Liver (tissue), 9 donors: ENCODE results near the gene EXOSC6. TPM values are rescaled to one million over a fixed set of nuclear protein-coding genes. Genes with fewer than 3 reads are reported as not detected.

ENCODE experiments used
- DNase-seq: peaks from one replicate; pipeline ENCODE4 v3.0.0-alpha.2; 2017; ENCODE audit warnings: low spot score
- H3K27ac ChIP-seq, 2 donors: one replicate each; pipeline ENCODE4 v1.7.0; 2013; ENCODE audit warnings: inconsistent platforms in 2 of 2, low read length in 2 of 2, control low read depth in 1 of 2, low read depth in 1 of 2, mild to moderate bottlenecking in 1 of 2
- H3K27me3 ChIP-seq, 4 donors: one replicate each; pipeline versions ENCODE4 v1.6.1 to v1.7.0; 2013; ENCODE audit warnings: low read length in 3 of 4, inconsistent platforms in 1 of 4, mild to moderate bottlenecking in 1 of 4, moderate library complexity in 1 of 4; ENCODE audit not compliant: control insufficient read depth in 4 of 4, insufficient read depth in 4 of 4
- H3K36me3 ChIP-seq, 4 donors: one replicate each; pipeline versions ENCODE4 v1.6.1 to v1.7.0; 2013; ENCODE audit warnings: low read length in 3 of 4, mild to moderate bottlenecking in 3 of 4, low read depth in 1 of 4, moderate library complexity in 1 of 4; ENCODE audit not compliant: control insufficient read depth in 4 of 4, insufficient read depth in 3 of 4
- H3K4me1 ChIP-seq, 4 donors: one replicate each; pipeline versions ENCODE4 v1.6.1 to v1.7.0; 2013; ENCODE audit warnings: low read length in 3 of 4, mild to moderate bottlenecking in 3 of 4, moderate library complexity in 1 of 4; ENCODE audit not compliant: control insufficient read depth in 4 of 4, insufficient read depth in 4 of 4
- H3K4me3 ChIP-seq, 3 donors: one replicate each; pipeline versions ENCODE4 v1.6.1 to v1.7.0; 2013; ENCODE audit warnings: low read length in 3 of 3, control low read depth in 1 of 3, low read depth in 1 of 3, mild to moderate bottlenecking in 1 of 3
- H3K9ac ChIP-seq, 2 donors: one replicate each; pipeline ENCODE4 v1.7.0; 2013; ENCODE audit warnings: low read length in 2 of 2, mild to moderate bottlenecking in 2 of 2, moderate library complexity in 2 of 2, control low read depth in 1 of 2, low read depth in 1 of 2
- H3K9me3 ChIP-seq, 4 donors: one replicate each; pipeline versions ENCODE4 v1.6.1 to v1.7.0; 2013; ENCODE audit warnings: low read length in 3 of 4; ENCODE audit not compliant: control insufficient read depth in 4 of 4
- ATF3 ChIP-seq: IDR thresholded peaks from 2 replicates; pipeline ENCODE4 v1.6.1; 2016; ENCODE audit warnings: antibody characterized with exemption
- CTCF ChIP-seq: fragments of 150-350 bp; IDR thresholded peaks from 2 replicates; pipeline ENCODE4 v1.5.1; 2017; ENCODE audit warnings: improper control_type of control experiment, low read depth, low read length; ENCODE audit not compliant: missing input control
- EGR1 ChIP-seq, 2 donors: IDR thresholded peaks; 2 replicates each; pipeline ENCODE4 v1.6.1; 2016 to 2018; ENCODE audit warnings: antibody characterized with exemption in 2 of 2, low read depth in 2 of 2
- FOXA1 ChIP-seq: IDR thresholded peaks from 2 replicates; pipeline ENCODE4 v1.6.1; 2016; ENCODE audit warnings: antibody characterized with exemption
- FOXA2 ChIP-seq: IDR thresholded peaks from 2 replicates; pipeline ENCODE4 v1.6.1; 2016; ENCODE audit warnings: antibody characterized with exemption
- GABPA ChIP-seq, 2 donors: IDR thresholded peaks in 1 of 2; conservative IDR thresholded peaks in 1 of 2; 2 replicates each; pipeline ENCODE4 v1.6.1; 2016; ENCODE audit warnings: antibody characterized with exemption in 2 of 2, mild to moderate bottlenecking in 1 of 2, moderate library complexity in 1 of 2
- HNF4A ChIP-seq, 2 donors: conservative IDR thresholded peaks; 2 replicates each; pipeline ENCODE4 v1.6.1; 2016; ENCODE audit warnings: antibody characterized with exemption in 2 of 2, mild to moderate bottlenecking in 2 of 2
- HNF4G ChIP-seq: IDR thresholded peaks from 2 replicates; pipeline ENCODE4 v1.6.1; 2016; ENCODE audit warnings: antibody characterized with exemption
- JUND ChIP-seq, 2 donors: IDR thresholded peaks; 2 replicates each; pipeline ENCODE4 v1.6.1; 2016; ENCODE audit warnings: antibody characterized with exemption in 2 of 2
- MAX ChIP-seq: IDR thresholded peaks from 2 replicates; pipeline ENCODE4 v1.6.1; 2016; ENCODE audit warnings: antibody characterized with exemption
- NR2F2 ChIP-seq: IDR thresholded peaks from 2 replicates; pipeline ENCODE4 v1.6.1; 2016; ENCODE audit warnings: antibody characterized with exemption
- RAD21 ChIP-seq, 2 donors: IDR thresholded peaks; 2 replicates each; pipeline ENCODE4 v1.6.1; 2016; ENCODE audit warnings: antibody characterized with exemption in 2 of 2, mild to moderate bottlenecking in 2 of 2
- REST ChIP-seq: IDR thresholded peaks from 2 replicates; pipeline ENCODE4 v1.6.1; 2016; ENCODE audit warnings: antibody characterized with exemption, mild to moderate bottlenecking
- SP1 ChIP-seq: IDR thresholded peaks from 2 replicates; pipeline ENCODE4 v1.6.1; 2018; ENCODE audit warnings: antibody characterized with exemption, mild to moderate bottlenecking
- TAF1 ChIP-seq: conservative IDR thresholded peaks from 2 replicates; pipeline ENCODE4 v1.6.1; 2016; ENCODE audit warnings: antibody characterized with exemption, mild to moderate bottlenecking
- YY1 ChIP-seq: IDR thresholded peaks from 2 replicates; pipeline ENCODE4 v1.6.1; 2016; ENCODE audit warnings: antibody characterized with exemption, mild to moderate bottlenecking
- ZBTB33 ChIP-seq: IDR thresholded peaks from 2 replicates; pipeline ENCODE4 v1.6.1; 2016; ENCODE audit warnings: antibody characterized with exemption
- WGBS: extraction: QIAGEN DNeasy Blood & Tissue Kit; methylation state at CpG from one replicate; pipeline ENCODE4 v1.1.7; 2013; 5-methylcytosine and 5-hydroxymethylcytosine counted together
- polyA plus RNA-seq, 2 donors: library from polyadenylated mRNA; stranded (reverse) in 1 of 2; unstranded in 1 of 2; fragments of 200-250 nt in 1 of 2; fragments of >200 nt in 1 of 2; fragmentation: Nextera tagmentation in 1 of 2; extraction: Ambion mirVana in 1 of 2; gene quantifications; one replicate each; pipeline versions ENCODE4 v1.2.1 to v1.2.3, GENCODE V29; 2013 to 2015
- total RNA-seq, 2 donors: library from RNA; depleted of rRNA; stranded (reverse); fragments of >200 nt; gene quantifications; one replicate each; pipeline ENCODE4 v1.2.3, GENCODE V29; 2014
- donor health status: healthy.
- donor health status: healthy.
- donor health status: healthy.
- donor health status: healthy.
- donor health status: healthy.

The EXOSC6 gene
- total and polyA plus RNA-seq, 4 donors: 3.7 to 16.4 (median 9.0) TPM

GRCh38 chr16:70276392-70276791 lies 24.7 kb upstream of the EXOSC6 start:
- WGBS: 87% methylated on average over 1 of the region's 1 CpG
- no peak for DNase-seq
- Histone ChIP-seq H3K36me3 (peaks cover 16 to 59% (median 49%) of the 10 kb centered on the region in 4 donors), H3K4me3 (no peak overlapping the region), H3K9ac (no peak overlapping the region), H3K27ac (no peak overlapping the region), H3K4me1 (no peaks in the 10 kb centered on the region), H3K27me3 (no peaks in the 10 kb centered on the region), H3K9me3 (no peaks in the 10 kb centered on the region)
- no peak for TF ChIP-seq REST
- no peak for TF ChIP-seq HNF4G
- TF ChIP-seq FOXA2: no peak
- no peak for TF ChIP-seq NR2F2

GRCh38 chr16:70271696-70272095 lies 20.0 kb upstream of the EXOSC6 start:
- Histone ChIP-seq H3K36me3 (peaks cover 12 to 64% (median 52%) of the 10 kb centered on the region in 4 donors), H3K4me3 (no peak overlapping the region), H3K4me1 (no peaks in the 10 kb centered on the region), H3K9me3 (no peaks in the 10 kb centered on the region), H3K27me3 (no peaks in the 10 kb centered on the region), H3K27ac (no peak overlapping the region), H3K9ac (no peak overlapping the region)
- DNase-seq: no peak
- TF ChIP-seq CTCF (no peak), FOXA1 (no peak), SP1 (no peak), FOXA2 (no peak), YY1 (no peak), NR2F2 (no peak), HNF4G (no peak), RAD21 (IDR thresholded peaks at IDR 0.05) (no peak), TAF1 (no peak), ATF3 (no peak), MAX (no peak), GABPA (IDR thresholded peaks at IDR 0.05 in 1 of 2, conservative IDR thresholded peaks at IDR 0.05 in 1 of 2) (no peak), REST (no peak), JUND (IDR thresholded peaks at IDR 0.05) (no peak), ZBTB33 (no peak), HNF4A (conservative IDR thresholded peaks at IDR 0.05) (no peak), EGR1 (IDR thresholded peaks at IDR 0.05; ENCODE audit: low read depth in 2 of 2) (no peak)
- 98% methylated on average over 10 of the region's 10 CpGs for WGBS
